GM23248 (cell line): ENCODE measurements around the gene HERPUD1.

ENCODE experiments used
- EZH2 ChIP-seq: fragments of 200-600 bp; sonication (generic); IDR thresholded peaks from 2 replicates; pipeline ENCODE4 v1.6.1; 2018; ENCODE audit warnings: antibody characterized with exemption, mild to moderate bottlenecking; ENCODE audit not compliant: insufficient read depth, poor library complexity, severe bottlenecking
- EZH2phosphoT487 ChIP-seq: fragments of 200-600 bp; sonication (generic); IDR thresholded peaks from 2 replicates; pipeline ENCODE4 v1.6.1; 2018; ENCODE audit warnings: antibody characterized with exemption, moderate library complexity, mild to moderate bottlenecking, low read depth; ENCODE audit not compliant: insufficient read depth

- TF ChIP-seq EZH2phosphoT487 = no peak
- TF ChIP-seq EZH2 = no peak
Observed at GRCh38 chr16:56886826-56887225, 45.1 kb upstream of the HERPUD1 start.
